Measurements from ENCODE around the gene VDR. TPM values are rescaled to one million over a fixed set of nuclear protein-coding genes. Genes with fewer than 3 reads are reported as not detected.

The VDR gene
- total RNA-seq, 1 experiment from 2014 or later = 9.5 TPM

DNA sequence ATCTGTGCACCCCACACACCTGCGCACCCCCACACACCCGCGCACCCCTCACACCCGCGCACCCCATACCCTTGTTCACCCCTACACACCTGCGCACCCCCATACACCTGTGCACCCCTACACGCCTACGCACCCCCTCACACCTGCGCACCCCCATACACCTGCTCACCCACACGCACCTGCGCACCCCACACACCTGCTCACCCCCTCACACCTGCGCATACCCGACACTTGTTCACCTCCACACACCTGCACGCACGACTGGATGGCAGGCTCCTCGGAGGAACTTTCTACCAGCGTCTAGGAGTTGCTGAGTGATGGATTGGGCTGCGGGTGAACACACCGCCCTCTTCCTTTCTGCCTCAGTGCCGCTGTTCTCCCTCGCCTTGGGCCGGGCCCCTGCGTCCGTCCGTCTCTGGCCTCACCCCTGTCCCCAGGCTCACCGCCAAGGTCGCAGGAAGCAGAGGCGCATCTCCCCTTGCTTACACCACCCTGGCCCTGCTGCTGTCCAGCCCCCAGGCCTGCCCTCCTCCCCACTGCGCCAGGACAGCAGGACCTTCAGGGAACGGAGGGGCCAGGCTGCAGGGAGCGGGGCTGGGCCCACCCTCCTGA is 37.9 kb upstream of the VDR start (continued):
- TF ChIP-seq, protein P1, sequence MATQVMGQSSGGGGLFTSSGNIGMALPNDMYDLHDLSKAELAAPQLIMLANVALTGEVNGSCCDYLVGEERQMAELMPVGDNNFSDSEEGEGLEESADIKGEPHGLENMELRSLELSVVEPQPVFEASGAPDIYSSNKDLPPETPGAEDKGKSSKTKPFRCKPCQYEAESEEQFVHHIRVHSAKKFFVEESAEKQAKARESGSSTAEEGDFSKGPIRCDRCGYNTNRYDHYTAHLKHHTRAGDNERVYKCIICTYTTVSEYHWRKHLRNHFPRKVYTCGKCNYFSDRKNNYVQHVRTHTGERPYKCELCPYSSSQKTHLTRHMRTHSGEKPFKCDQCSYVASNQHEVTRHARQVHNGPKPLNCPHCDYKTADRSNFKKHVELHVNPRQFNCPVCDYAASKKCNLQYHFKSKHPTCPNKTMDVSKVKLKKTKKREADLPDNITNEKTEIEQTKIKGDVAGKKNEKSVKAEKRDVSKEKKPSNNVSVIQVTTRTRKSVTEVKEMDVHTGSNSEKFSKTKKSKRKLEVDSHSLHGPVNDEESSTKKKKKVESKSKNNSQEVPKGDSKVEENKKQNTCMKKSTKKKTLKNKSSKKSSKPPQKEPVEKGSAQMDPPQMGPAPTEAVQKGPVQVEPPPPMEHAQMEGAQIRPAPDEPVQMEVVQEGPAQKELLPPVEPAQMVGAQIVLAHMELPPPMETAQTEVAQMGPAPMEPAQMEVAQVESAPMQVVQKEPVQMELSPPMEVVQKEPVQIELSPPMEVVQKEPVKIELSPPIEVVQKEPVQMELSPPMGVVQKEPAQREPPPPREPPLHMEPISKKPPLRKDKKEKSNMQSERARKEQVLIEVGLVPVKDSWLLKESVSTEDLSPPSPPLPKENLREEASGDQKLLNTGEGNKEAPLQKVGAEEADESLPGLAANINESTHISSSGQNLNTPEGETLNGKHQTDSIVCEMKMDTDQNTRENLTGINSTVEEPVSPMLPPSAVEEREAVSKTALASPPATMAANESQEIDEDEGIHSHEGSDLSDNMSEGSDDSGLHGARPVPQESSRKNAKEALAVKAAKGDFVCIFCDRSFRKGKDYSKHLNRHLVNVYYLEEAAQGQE (IDR thresholded peaks at IDR 0.05; ENCODE audit: low read depth) = no peak
- TF ChIP-seq CEBPB (IDR thresholded peaks at IDR 0.05; ENCODE audit: low read depth) (no peak), SP1 (IDR thresholded peaks at IDR 0.05; ENCODE audit: low read depth) (no peak), SIN3A (IDR thresholded peaks at IDR 0.05; ENCODE audit: low read depth) (no peak), ZFX (IDR thresholded peaks at IDR 0.05) (no peak), EZH2phosphoT487 (IDR thresholded peaks at IDR 0.05; ENCODE audit: borderline replicate concordance) (no peak), ZNF274 (IDR thresholded peaks at IDR 0.05; ENCODE audit: low read depth, low read length) (no peak), FOSL1 (IDR thresholded peaks at IDR 0.05; ENCODE audit: low read depth) (no peak), EGR1 (IDR thresholded peaks at IDR 0.05; ENCODE audit: low read depth) (no peak), RAD21 (IDR thresholded peaks at IDR 0.05; ENCODE audit: low read depth) (no peak)
- TF ChIP-seq, protein P2, sequence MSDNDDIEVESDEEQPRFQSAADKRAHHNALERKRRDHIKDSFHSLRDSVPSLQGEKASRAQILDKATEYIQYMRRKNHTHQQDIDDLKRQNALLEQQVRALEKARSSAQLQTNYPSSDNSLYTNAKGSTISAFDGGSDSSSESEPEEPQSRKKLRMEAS (IDR thresholded peaks at IDR 0.05) = no peak

All from HCT116 (cell line).